ENCODE data around the gene ECM1.
A peak's percentile ranks its signal among the peaks of the same experiment; 100 is the strongest.

Gene ECM1

DNA sequence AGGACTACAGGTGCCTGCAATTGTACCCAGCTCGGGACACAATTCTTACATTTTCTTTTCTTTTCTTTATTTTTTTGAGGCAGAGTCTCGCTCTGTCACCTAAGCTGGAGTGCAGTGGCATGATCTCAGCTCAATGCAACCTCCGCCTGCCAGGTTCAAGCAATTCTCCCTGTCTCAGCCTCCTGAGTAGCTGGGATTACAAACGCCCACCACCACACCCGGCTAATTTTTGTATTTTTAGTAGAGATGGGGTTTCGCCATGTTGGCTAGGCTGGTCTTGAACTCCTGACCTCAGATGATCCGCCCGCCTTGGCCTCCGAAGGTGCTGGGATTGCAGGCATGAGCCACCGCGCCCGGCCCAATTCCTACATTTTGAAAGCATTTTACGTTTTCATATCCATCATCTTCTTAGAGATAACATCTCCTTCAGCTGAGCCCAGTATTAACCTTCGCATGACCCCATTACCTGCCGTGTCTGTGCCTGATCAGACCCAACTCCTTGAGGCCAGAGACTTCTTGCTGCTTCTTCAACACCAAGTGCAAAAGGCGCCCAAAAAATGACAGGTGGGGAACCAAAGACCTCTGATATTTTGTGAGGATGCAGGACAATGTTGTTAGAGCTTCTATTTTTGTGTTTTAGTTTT, 38.5 kb downstream of the ECM1 start:
- DNase-seq: no peak

DNA sequence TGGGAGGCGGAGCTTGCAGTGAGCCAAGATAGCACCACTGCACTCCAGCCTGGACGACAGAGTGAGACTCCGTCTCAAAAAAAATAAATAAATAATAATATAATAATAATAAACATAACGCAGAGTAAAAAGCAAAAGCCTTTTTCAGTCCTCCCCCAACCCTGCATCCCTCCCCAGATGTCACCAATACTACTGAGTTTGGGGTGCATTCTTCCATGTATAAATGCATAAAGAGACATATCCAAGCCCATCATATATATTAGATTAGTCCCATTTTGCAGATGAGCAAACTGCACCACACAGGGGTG, 40.4 kb downstream of the ECM1 start:
- no peak for DNase-seq

DNA sequence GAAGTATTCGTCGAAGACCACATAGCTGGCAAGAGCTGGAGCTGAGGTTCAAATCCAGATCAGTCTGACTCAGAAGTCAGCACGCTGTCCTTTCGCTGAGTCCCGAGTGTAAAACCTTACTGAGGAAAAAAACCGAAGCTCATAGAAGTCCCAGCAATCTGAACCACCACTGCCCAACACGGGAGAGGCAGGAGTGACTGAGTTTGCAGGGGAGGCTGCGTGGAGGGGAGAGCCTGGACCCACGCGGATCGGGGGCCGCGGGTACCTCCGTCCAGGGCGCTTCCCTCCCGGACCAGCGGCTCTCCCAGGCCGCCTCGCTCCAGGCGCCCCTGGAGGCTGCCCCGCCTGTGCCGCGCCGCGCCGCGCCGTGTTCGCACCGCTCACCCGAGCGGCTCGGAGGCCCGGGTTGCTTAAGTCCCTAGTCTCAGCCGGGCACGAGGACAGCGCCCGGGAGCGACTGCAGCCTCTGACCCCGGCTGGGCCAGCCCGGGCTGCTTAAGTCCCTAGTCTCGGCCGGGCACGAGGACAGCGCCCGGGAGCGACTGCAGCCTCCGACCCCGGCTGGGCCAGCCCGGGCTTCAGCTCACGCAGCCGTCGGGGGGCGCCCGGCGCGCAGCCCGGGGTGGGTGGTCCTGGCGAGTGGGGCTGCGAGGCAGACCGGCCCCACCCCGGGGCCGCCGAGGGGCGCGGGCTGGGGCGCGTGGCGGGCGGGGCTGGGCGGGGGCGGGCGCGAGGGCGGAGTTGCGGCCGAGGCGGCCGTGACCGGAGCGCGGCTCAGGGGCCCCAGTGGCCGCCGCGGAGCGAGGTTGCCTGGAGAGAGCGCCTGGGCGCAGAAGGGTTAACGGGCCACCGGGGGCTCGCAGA, 41.0 kb downstream of the ECM1 start, which contains the start of gene ADAMTSL4:
Gene ADAMTSL4, plus strand, starts transcription at position 777 of the 864 bp plus-strand sequence. CDS start 2,881 bp downstream, outside the sequence.
- DNase-seq: peak; percentile 85

DNA sequence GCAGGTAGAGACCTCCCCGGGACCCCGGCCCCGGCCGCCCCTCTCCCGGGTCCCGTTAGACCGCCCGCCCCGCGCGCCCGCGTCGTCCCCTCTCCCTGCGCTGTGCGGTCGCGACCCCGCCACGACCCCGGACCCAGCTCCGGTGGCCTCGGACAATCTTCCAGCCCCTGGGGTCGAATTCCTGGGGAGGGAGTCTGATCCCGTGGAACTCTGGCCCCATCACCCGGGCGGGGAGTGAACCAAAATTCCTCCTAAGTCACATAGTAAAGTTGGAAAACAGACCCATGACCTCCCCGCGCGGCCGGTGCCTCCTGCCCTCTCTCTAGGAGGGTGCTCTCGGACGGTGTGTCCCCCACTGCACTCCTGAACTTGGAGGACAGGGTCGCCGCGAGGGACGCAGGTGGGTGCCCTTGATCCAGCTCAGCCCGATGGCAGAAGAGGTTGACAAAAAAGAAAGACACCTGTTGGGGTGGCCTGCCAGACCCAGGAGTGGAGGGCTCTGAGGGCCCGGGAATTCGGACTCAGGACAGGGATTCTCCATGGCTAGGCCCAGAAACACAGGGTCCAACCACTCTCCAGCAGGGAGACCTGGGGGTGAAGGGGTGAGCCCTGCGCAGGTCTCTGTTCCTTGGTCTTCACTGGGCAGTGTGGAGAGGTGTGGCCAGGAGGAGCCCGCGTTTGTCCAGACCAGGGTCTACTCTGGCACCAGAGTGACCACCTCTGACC, 41.8 kb downstream of the ECM1 start:
- DNase-seq: no peak

DNA sequence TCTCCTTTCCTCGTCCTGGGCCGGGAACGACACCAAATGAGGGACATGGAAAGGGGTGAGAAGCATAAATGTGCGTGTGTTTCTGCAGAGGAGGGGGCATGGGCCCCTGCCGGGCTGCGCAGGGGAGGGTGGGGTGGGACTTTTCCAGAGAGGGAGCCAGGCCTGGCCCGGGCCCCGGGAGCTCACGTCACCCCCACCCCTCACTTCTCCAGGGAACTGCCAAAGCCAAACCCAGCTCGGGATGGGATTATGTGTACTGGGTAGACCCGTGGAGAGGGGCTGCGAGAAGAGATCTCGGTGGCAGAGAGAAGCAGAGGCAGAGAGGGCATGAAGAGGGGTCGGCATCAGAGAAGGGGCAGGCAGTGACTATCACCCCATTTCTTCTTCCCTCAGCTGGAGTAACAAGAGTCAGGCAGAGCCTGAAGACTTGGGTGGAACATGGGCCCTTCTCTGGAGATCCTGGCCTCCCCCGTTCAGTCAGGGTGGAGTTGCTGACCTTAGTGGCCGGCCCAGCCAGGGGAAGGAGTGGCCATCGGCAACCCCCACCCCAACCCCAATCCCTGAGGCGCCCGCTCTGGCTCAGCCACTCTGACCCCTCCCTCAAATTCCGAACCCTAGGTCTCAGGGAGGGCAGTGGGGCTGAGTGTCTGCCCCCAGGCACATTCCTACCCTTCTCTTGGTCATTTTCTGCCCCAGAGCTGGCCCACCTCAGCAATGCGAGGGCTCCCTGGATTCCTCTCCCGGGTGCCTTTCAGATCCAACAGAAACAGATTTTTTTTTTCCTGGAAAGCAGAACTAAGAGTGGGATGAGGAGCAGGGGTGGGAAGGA, 42.5 kb downstream of the ECM1 start:
- DNase-seq: peak; percentile 86

DNA sequence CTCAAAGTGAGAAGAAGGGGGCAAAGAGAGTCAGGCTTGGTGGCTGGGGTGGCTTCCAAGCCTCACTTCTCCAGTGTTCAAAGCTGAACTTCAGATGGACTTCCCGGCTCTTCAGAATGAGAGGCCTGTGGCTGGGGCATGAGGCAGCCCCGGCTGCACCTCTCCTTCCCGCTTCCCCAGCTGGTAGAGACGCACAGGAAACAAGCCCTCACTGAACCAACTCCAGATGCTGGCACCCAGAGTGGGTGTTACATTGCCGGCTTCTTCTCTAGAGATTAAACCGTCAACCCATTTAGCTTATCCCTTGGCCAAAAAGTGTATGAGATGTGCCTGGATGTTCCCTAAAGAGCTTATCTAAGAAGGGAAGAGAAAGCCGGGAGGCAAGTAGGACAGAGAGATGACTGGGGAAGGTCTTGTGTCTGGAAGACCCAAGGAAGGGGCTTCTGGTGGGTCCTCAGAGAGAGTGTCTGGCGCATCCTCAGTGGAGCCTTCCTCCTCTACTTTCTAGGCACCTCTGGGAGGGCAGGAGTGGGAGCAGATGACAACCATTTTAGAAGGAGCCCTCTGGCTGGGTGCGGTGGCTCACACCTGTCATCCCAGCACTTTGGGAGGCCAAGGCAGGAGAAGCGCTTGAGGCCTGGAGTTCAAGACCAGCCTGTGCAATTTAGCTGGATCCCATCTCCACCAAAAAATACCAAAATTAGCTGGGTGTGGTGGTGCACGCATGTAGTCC, 43.3 kb downstream of the ECM1 start:
- DNase-seq: peak; percentile 52

GRCh38 chr1:150551784-150552127, 43.8 kb downstream of the ECM1 start:
- no peak for DNase-seq

GRCh38 chr1:150552128-150552910, 44.4 kb downstream of the ECM1 start:
- DNase-seq: peak; percentile 84

- peak; percentile 40 for DNase-seq
Measured at GRCh38 chr1:150552911-150553289, 45.0 kb downstream of the ECM1 start.

- peak; percentile 40 for DNase-seq
Measured at GRCh38 chr1:150553392-150554085, 45.6 kb downstream of the ECM1 start.

- DNase-seq: no peak
Measured at GRCh38 chr1:150554086-150554452, 46.2 kb downstream of the ECM1 start.

DNA sequence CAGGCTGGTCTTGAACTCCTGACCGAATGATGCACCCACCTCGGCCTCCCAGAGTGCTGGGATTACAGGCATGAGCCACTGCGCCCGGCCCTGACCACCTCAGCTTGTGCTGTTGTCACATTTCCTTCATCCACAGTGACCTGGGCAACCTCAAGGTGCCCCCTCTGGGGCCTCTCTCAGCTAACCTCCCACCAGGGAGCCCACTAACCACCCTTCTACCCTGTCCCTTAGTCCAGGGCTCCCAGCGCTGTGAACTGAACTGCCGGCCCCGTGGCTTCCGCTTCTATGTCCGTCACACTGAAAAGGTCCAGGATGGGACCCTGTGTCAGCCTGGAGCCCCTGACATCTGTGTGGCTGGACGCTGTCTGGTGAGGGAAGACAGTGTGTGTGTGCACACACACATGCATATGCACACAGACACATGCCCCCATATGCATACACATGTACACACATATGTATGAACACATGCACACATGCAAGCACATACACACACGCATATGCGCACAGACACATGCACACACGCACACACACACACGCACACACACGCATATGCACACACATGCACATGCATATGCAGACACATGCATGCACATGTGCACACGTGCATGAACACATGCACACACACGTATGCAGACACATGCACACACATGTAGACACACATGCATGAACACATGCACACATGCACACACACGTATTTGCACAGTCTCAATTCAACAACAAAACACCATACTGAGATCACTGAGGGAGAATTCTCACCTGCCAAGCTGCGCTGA, 47.5 kb downstream of the ECM1 start:
- peak; percentile 15 for DNase-seq

DNA sequence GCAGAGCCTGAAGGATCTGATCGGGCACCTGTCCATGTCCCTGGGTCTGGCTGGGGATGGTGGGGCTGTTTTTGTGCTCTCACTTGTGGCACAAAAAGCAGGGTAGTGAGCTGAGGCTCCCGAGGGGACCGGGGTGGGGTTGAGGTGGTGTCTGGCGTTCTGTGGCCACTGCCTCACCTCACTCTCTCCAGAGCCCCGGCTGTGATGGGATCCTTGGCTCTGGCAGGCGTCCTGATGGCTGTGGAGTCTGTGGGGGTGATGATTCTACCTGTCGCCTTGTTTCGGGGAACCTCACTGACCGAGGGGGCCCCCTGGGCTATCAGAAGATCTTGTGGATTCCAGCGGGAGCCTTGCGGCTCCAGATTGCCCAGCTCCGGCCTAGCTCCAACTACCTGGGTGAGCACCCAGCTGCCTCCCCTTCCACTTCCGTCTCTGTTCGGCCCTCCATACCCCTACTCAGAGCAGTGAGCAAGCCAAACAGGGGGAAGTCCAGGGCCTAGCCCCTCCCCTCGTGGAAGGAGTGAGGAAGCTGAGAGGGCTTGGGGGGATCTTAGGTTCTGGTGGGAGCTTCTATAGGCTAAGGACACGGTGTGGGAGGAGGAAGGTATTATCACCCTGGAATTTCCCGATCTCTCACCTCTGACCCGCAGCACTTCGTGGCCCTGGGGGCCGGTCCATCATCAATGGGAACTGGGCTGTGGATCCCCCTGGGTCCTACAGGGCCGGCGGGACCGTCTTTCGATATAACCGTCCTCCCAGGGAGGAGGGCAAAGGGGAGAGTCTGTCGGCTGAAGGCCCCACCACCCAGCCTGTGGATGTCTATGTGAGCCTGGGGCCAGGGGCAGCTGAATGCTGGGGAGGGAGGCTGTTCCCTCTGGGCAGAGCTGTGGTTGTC, 48.3 kb downstream of the ECM1 start:
- peak; percentile 25 for DNase-seq

DNA sequence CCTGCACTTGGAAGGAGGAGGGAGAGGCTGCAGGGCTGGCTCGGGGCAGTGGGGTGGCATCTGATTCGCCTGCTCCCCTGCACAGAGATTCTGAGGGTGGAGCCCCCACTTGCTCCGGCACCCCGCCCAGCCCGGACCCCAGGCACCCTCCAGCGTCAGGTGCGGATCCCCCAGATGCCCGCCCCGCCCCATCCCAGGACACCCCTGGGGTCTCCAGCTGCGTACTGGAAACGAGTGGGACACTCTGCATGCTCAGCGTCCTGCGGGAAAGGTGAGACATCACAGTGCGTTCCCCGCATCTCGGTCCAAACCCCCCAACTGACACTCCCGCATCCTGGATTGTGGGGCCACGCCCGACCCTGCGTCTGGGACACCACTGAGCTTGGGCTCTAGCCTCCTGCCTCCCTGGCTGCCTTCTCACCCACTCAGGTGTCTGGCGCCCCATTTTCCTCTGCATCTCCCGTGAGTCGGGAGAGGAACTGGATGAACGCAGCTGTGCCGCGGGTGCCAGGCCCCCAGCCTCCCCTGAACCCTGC, 49.2 kb downstream of the ECM1 start:
- no peak for DNase-seq

DNA sequence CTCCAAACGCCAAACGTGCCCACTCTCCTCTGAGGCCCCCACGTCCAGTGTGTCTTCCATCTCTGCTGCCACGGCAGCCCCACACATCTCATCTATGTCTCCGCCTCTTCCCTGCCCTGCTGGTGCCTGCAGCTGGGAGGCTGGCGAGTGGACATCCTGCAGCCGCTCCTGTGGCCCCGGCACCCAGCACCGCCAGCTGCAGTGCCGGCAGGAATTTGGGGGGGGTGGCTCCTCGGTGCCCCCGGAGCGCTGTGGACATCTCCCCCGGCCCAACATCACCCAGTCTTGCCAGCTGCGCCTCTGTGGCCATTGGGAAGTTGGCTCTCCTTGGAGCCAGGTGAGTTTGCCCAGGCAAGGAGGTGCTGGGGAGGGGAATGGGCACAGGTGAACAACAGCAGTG, 49.9 kb downstream of the ECM1 start:
- peak; percentile 19 for DNase-seq

DNA sequence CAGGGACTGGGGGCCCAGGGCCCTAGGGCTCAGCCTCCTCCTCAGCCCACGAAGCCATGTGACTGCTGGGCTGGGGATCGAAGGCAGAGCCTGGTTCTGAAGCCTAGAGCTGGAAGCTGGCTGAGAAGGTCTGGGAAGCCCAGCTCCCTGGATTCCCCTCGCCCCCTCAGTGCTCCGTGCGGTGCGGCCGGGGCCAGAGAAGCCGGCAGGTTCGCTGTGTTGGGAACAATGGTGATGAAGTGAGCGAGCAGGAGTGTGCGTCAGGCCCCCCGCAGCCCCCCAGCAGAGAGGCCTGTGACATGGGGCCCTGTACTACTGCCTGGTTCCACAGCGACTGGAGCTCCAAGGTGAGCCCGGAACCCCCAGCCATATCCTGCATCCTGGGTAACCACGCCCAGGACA, 50.4 kb downstream of the ECM1 start:
- peak; percentile 15 for DNase-seq

DNA sequence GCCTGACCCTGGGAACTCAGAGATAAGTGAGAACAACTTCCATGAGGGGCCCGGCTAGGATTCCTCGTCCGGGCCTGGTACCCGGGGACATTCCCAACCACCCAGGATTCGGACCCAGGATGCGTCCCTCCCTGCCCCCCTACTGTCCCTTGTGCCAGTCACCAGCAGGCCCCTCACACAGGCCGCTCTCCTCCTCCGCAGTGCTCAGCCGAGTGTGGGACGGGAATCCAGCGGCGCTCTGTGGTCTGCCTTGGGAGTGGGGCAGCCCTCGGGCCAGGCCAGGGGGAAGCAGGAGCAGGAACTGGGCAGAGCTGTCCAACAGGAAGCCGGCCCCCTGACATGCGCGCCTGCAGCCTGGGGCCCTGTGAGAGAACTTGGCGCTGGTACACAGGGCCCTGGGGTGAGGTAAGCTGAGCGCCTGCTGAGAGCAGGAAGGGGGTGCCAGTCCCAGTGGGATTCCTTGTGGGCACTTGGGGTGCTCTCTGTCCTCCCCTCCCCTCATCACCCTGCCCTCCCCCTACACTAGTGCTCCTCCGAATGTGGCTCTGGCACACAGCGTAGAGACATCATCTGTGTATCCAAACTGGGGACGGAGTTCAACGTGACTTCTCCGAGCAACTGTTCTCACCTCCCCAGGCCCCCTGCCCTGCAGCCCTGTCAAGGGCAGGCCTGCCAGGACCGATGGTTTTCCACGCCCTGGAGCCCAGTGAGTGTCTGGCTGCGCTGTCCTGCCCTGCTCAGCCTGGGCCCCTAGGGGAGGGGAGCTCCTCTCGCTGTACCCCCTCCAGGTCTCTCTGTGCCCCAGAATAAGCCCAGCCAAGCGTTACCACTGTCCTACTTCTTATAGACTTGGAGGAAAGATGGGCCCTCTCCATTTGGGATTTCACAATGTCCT, 51.1 kb downstream of the ECM1 start:
- DNase-seq: peak; percentile 51

DNA sequence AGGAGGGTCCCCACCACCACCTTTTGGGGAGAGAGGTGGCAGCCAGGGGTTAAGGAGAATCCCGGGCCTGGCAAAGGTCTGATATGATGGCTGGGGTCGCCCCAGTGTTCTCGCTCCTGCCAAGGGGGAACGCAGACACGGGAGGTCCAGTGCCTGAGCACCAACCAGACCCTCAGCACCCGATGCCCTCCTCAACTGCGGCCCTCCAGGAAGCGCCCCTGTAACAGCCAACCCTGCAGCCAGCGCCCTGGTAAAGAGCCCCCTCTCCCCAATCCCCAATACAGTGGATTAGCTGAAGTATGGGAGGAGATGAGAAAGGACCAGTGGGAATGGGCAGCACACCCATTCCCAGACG, 51.7 kb downstream of the ECM1 start:
- DNase-seq: no peak
